Measurements from ENCODE around the gene SSTR4.

Gene SSTR4

DNA sequence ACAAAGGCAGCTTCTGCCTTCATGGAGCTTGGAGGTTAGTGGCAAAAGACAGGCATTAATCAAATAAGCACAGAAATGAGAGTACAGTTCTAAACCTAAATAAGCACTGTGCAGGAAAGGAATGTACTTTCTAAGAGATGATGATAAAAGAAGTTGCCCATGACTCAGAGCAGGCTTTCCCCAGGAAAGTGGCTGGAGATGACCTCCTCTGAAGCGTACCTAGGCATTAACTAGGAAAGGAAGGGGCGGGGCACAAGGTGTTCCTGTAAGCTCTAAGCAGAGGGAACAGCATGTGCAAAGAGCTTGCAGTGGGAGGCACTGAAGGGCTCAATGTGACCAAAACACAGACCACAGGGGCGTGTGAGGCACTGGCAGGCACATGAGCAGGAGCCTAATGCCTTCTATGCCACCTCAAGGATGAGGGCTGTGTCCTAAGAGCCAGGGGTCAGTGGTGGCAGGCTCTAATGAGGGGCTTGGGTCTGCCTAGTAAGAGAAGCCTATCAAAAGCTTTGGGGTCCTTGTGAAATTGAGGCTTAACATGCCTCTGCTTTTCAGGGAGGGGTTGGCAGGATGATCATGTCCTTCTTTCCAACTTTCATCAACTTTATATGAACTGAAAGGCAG lies 4.9 kb downstream of the SSTR4 start:
- DNase-seq (ENCODE audit: low read depth in 4 of 4, low spot score in 1 of 4), result no peak

DNA sequence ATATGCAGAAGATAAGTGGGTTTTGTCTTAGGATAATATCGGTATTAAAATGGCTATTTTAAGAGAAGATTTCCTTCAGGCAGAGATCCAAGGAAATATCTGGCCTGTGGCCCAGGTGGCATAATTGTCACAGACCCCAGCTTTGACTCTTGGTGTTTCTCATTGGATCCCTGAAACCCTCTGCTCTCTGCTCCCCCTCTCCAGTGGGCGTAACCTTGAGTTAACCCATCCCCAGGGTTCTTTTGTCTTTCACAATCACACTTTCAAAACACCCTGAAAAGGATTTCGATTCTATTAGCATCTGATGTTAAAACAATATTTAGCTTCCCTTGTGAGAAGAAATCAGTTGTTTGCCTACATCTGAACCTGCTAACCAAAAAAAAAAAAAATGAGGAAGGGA lies 7.2 kb downstream of the SSTR4 start:
- no peak for DNase-seq (ENCODE audit: low read depth in 4 of 4, low spot score in 1 of 4)

DNA sequence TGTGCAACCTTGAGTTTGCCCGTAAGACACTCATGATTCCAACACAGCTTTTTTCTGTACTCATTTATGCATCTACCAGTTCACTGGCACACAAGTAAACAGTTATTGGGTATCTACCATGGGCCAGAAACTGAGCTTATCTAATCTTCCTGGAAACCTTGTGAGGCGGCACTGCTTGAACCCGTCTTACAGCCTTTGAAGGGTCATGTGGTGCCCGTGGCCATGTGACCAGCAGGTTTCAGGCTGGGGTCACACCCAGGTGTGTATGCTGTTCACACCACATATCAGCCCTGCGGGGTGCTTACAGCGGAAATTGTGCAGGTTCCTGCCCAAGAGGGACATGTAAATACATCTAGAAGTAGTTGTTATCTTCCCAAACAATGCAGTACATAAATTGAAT lies 8.3 kb downstream of the SSTR4 start:
- DNase-seq (ENCODE audit: low read depth in 4 of 4, low spot score in 1 of 4), result no peak

DNA sequence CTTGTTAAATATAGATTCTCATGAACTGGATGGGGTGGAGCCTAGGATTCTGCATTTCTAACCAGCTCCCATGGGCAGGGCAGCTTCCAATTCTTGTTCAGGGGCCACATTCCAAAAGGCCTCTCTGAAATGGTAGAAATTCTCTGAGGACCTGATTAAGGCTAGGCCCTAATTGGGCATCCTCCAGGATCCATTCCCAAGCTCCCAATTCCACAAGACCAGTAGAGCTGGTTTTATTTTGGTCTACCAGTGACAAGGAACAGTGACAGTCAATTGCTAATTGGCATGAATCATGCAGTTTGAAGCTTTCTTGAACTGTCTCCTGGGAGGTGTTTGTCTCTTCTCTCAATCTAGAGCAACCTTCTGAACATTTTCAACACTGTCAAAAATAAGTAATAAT lies 11.3 kb downstream of the SSTR4 start:
- no peak for DNase-seq (ENCODE audit: low read depth in 4 of 4, low spot score in 1 of 4)

DNA sequence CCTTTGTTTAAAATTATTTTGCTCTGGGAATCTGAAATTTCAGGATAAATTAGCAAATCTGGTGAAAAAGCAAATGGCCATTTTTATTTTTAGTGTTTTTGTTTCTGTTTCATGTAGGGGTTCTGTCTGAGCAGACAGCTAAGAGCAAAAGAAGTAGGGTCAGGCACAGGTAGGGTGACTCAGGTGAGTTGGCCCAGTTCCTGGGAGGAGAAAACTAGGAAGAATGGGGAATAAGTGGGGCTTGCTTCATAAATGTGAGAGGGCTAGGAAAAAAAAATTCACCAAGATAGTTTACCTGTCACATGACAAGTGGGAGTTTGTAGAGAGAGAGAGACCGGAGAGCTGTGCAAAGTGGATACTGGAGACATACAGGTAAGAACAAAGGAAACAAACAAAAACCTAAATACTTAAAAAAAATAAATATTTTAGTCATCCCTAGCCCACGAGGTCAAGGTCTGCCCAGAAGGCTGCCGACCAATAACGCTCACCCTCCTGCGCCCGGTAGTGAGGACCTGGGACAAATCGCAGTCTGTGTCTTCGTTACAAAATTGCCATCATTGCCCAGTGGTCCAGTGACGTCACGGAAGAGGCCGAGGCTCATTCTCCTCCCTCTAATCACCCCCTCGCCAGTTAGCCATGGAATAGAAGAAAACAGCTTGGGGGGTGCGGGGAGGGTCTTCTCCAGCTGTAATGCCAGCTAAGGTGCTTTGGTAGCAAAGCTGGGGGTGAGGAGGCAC lies 12.1 kb downstream of the SSTR4 start:
- no peak for DNase-seq (ENCODE audit: low read depth in 4 of 4, low spot score in 1 of 4)

DNA sequence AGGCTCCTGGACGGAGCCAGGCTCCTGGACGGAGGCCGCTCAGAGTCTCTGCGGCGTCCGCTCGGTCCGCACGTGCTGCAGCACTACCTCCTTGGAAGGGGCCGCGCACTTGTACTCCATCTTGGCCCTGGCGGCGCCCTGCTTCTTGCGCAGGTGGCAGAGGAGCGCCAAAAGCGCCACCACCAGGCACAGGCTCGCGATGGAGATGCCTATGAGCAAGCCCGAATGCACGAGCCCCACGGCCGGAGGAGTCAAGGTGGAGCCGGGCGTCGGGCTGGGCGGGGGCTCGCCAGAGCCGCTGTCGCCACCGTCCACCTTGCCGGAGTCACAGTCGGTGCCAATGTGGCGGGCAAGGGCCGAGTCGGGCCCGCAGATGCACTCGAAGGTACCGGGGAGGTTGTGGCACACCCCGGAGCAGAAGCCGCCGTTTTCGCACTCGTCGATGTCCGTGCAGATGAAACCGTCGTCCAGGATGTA lies 12.7 kb downstream of the SSTR4 start:
- no peak for DNase-seq (ENCODE audit: low read depth in 4 of 4, low spot score in 1 of 4)

DNA sequence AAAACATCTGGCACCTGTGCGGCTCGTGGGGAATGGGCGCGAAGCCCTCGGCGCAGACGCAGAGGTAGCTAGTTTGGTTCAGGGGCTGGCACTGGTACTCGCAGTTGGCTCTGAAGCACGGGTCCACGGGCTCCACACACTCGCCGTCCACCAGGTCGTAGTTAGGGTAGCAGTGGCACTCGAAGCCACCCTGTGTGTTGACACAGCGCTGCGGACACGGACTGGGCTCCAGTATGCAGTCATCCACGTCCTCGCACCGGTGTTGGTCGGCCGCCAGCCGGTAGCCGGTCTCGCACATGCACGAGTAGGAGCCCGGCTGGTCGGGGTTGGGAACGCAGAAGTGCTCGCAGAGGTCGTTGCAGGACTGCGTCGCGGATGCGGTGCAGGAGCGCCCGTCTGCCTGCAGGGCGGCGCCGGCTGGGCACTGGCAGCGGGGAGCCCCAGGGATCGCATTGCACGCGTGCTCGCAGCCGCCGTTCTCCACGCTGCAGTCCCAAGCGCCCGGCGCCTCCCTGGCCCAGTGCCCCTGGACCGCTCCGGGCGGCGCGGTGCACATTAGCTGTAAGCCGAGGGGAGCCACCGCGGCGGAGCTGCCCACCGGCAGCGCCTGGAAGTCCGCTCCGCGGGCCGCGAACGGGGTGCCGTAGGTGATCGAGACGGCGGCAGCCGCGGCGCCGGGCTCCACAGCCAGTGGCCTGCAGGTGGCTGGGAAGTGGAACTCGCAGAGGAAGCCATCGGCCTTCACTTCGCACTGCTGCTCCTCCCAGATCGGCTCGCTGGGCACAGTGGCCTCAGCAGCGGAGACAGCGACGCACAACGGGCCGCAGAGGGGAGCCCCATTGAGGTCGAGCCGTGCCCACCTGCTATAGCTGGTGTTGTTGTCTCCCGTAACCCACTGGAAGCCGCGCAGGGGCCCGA lies 13.4 kb downstream of the SSTR4 start:
- DNase-seq (ENCODE audit: low read depth in 4 of 4, low spot score in 1 of 4), result peak in 1 of 4 experiments; percentile 9

GRCh38 chr20:23049201-23050075 lies 14.3 kb downstream of the SSTR4 start, which contains the start of gene THBD:
Gene THBD, minus strand, starts transcription at chr20:23049672. Its CDS starts 168 bp downstream, at chr20:23049504.
- DNase-seq (ENCODE audit: low read depth in 4 of 4, low spot score in 1 of 4), result no peak

DNA sequence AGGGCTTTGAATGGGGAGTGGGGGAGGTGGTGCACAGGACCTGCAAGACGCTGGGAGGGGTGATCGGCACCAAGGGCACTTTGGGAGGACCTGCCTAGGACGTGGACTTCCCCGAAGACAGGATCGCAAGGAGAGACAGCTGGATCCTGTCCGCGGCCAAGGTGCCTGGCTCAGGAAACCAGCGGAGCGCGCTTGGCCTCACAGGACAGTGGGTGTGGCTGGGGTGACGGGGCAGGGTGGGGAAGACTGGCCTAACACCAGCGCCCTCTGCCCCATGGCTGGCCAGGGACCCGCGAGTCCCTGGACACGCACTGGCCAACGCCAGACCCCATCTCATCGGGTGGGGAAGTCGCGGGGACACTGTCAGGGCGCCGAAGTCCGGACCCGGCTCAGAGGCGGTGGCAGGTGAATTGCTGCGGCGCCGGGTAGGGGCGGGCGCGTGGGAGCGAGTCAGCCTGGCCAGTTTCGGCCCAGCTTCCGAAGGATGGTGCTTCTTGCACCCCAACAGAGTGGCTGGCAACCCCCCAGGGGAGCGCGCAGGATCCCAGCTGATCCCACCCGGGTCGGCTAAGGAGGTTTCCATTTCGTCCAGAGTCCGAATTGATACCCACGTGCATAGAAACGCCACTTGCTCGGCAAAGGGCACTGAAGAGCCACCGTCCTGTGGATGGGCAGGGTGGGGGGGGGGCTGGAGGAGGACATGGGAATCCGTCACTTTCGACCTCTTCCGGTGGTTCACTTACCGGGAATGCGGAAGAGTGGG lies 15.1 kb downstream of the SSTR4 start:
- DNase-seq (ENCODE audit: low read depth in 4 of 4, low spot score in 1 of 4), result no peak

DNA sequence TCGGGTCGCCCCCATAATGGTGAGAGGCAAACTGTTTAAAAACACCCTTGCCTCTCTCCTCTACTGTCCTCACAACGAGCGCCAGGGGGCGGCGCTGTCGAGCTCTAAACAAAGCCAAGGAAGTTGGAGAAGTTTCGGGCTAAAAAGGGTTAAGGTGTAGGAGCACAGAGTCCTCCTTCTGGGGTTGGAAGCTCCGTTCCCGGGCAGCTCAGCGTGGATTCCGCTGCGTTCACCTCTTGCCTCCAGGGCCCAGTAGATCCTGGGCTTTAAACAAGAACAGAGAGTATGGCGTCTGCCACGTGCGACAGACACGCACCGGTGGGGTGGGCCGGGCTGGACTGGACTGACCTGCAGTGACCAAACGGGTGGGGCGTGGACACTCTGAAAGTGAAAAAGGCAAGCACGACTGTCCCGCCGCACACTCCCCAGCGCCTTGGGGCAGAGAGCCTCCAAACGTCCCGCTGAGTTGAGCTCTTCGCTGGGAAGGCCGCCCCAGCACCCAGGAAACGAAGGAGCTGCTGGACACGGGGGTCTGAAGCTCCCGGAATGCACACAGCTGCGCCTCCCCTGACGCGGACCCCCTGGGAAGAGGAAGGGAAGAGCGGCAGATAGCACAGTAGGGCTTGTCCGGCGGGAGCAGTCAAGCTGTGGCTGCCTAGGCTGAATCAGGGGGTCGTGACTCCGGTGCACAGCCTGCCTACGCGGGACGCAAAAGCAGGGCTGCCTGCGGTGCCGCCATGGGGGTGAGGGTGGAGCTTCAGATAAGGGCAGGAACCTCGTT lies 15.9 kb downstream of the SSTR4 start:
- DNase-seq (ENCODE audit: low read depth in 4 of 4, low spot score in 1 of 4), result no peak

DNA sequence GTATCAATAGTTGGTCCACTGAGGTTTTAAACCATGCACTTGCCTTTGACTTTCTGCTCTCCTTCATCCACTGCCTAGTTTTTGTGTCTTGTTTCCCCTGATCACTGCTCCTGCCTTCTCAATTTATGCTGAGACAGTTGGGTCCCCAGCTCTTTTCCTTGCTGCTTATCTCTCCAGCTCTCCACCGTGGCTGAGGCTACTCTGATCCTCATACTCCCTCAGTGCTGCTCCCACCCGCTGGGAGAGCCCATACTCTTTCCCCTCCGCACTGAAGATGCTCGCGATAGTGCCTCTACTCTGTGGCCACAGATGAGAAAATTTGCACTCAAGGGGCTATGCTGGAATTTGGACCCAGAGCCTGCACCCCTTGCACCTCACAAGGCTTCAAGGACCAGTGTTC lies 17.8 kb downstream of the SSTR4 start:
- no peak for DNase-seq (ENCODE audit: low read depth in 4 of 4, low spot score in 1 of 4)

DNA sequence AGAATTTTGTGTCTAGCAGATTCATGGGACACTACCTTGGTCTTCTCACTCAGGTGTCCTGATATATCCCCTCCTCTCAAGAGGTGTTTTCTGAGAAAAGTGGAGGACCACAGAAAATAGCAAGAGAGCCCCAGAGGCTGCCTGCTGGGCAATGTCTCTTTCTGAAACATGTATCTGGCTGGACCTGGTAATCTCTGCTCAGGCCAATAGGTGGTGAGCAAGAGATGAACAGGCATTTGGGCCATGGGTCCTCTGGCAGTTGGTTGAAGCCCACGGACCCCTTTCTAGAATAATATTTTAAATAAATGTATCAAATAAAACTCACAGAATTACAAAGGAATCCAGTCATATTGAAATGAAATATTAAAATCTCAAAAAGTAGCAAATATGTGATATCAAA lies 23.1 kb downstream of the SSTR4 start:
- DNase-seq (ENCODE audit: low read depth in 4 of 4, low spot score in 1 of 4), result no peak

GRCh38 chr20:23059001-23059400 lies 23.9 kb downstream of the SSTR4 start:
- no peak for DNase-seq (ENCODE audit: low read depth in 4 of 4, low spot score in 1 of 4)

DNA sequence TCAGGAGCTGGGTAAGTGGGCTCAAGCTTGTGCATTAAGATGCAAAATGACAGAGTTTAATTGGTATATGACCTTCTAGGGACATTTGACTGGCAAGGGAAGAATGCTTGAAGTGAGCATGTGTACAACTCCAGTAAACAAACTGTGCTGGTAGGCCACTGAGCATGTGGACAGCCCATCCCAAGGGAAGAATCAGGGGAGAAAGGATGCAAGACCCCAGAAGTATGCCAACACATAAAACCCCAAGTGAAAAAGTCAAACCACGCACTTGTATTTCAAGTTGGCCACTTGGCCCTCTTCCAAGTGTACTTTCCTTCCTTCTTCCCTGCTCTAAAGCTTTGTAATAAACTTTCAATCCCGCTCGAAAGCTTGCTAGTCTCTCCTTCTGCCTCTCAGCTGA lies 24.7 kb downstream of the SSTR4 start:
- DNase-seq (ENCODE audit: low read depth in 4 of 4, low spot score in 1 of 4), result no peak

- DNase-seq (ENCODE audit: low read depth in 4 of 4, low spot score in 1 of 4), result no peak
These were observed 25.5 kb downstream of the SSTR4 start for GRCh38 chr20:23060629-23061028.

- DNase-seq (ENCODE audit: low read depth in 4 of 4, low spot score in 1 of 4), result no peak
These were observed 26.1 kb downstream of the SSTR4 start for GRCh38 chr20:23061262-23061661.

DNA sequence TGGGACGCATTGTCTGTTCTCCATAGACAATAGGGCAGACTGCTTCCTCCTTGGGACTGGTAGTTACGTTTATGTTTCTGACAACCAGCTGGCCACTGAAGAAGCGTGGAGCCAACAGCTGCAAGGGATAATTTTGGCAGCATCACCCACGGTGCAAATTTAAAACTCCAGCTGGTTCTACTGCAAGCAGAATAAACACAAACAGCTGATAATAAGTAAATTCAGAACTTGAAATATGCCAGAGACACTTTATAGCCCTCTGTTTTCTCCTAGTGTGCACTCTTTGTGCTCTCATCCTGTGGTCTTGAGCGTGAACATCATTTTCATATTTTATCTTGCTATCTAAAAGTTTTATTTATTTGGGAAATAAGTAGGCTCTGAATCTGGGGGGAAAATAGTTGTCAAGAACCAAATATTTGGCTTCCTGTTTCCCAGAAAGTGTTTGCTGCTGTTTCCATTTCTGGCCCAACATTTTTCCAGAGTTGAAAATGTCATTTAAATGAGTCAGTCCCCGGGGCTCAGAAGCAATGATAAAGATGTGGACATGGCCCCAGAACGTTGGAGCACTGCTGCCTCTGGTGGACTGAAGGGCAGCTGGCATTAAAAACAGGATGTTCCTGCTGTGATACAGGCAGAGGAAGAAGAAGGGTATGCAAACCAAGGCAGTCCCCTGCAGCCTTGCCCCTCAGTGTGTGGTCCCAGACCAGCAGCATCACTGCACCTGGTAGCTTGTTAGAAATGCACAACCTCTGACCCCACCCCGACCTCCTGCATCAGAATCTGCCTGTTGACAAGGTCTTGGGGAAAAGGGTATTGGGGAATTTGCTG lies 26.8 kb downstream of the SSTR4 start:
- no peak for DNase-seq (ENCODE audit: low read depth in 4 of 4, low spot score in 1 of 4)

DNA sequence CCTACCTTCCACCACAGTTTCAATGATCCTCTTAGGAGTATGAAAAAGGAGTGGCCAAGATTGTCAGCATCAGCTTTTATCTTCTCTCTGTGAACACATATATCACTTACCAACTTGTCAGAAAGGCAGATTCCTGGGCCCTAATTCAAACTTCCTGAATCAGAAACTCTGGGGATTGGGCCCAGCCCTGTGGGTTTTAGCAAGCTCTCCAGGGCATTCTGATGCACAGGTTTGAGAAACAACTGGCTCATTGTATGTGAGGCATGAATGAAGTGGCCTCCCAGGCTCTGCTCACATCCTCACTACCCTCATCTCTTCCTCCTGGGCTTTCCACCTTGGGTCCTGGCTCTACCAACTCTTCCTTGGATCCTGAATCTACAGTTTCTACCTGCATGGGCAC lies 27.5 kb downstream of the SSTR4 start:
- DNase-seq (ENCODE audit: low read depth in 4 of 4, low spot score in 1 of 4), result no peak
